HepG2 (cell line): ENCODE data around the gene CHCHD3. TPM values are rescaled to one million over a fixed set of nuclear protein-coding genes. Genes with fewer than 3 reads are reported as not detected.

Source experiments
- ATAC-seq: fragments of 200-7000 bp; cut with Tn5 transposase; 3 replicates; pipeline ENCODE4 v1.9.1; 2020; ENCODE audit warnings: mild to moderate bottlenecking, moderate library complexity
- BruUV-seq: library from RNA; stranded (reverse); fragments of 400-500 nt; replicated peaks from 2 replicates; lab custom pipeline; 2021; lab: Mats Ljungman, UMichigan
- CTCF ChIA-PET: fragments of 300-600 bp; formaldehyde crosslinking; extraction: SDS; loops from one replicate; lab custom pipeline; 2021; ENCODE audit warnings: low total read pairs, inconsistent platforms, low intra/inter-chr PET ratio; lab: Yijun Ruan, JAX
- POLR2A ChIA-PET: fragments of 350-600 bp; sonication (Branson Sonifier 250); formaldehyde crosslinking; loops from one replicate; lab custom pipeline; 2020; ENCODE audit warnings: antibody characterized with exemption, inconsistent platforms; lab: Yijun Ruan, JAX
- DNase-seq: peaks from one replicate; pipeline ENCODE4 v3.0.0-alpha.2; 2015; ENCODE audit warnings: low spot score
- FAIRE-seq: peaks from 3 replicates; lab custom pipeline; 2011; peaks lifted over from hg19 to GRCh38; lab: Jason Lieb, UNC
- H2AFZ ChIP-seq: one replicate; pipeline ENCODE4 v1.6.1; 2011; ENCODE audit warnings: low read length, inconsistent platforms
- H3K27ac ChIP-seq: fragments of 300-600 bp; 3 replicates; pipeline ENCODE4 v1.8.0; 2011; ENCODE audit warnings: mixed run types, mild to moderate bottlenecking, mixed read lengths, low read length, inconsistent platforms; ENCODE audit not compliant: insufficient read depth; ENCODE audit errors: extremely low read length
- H3K27me3 ChIP-seq, 2 experiments: fragments of 200-600 bp in 1 of 2; 2 replicates in 1 of 2; 3 replicates in 1 of 2; pipeline versions ENCODE4 v1.6.0 to v1.8.0; 2011; ENCODE audit warnings: low read length in 2 of 2, mild to moderate bottlenecking in 2 of 2, moderate library complexity in 2 of 2, inconsistent platforms in 1 of 2; ENCODE audit not compliant: insufficient read depth in 2 of 2, control insufficient read depth in 1 of 2
- H3K36me3 ChIP-seq, 2 experiments: fragments of 200-600 bp in 1 of 2; replicated peaks in 1 of 2; 2 replicates in 1 of 2; 3 replicates in 1 of 2; pipeline versions ENCODE4 v1.5.1 to v1.8.0; 2011; ENCODE audit warnings: low read length in 2 of 2, inconsistent platforms in 1 of 2; ENCODE audit not compliant: insufficient read depth in 2 of 2, control insufficient read depth in 1 of 2
- H3K4me1 ChIP-seq: 2 replicates; pipeline ENCODE4 v1.5.1; 2012; ENCODE audit warnings: low read length, inconsistent platforms; ENCODE audit not compliant: insufficient read depth
- H3K4me2 ChIP-seq: 2 replicates; pipeline ENCODE4 v1.6.0; 2011; ENCODE audit warnings: low read depth, low read length, inconsistent platforms
- H3K4me3 ChIP-seq, 3 experiments: fragments of 200-600 bp in 1 of 3; sonication (generic), shearing (Covaris generic) in 1 of 3; replicated peaks in 1 of 3; 2 replicates each; pipeline ENCODE4 v1.5.1; 2011 to 2016; ENCODE audit warnings: low read length in 3 of 3, inconsistent platforms in 2 of 3, low read depth in 2 of 3, mild to moderate bottlenecking in 2 of 3, control low read depth in 1 of 3, mixed read lengths in 1 of 3; ENCODE audit not compliant: insufficient read depth in 1 of 3
- H3K79me2 ChIP-seq: one replicate; pipeline ENCODE4 v1.6.1; 2011; ENCODE audit warnings: low read length, inconsistent platforms; ENCODE audit not compliant: insufficient read depth
- H3K9ac ChIP-seq: 2 replicates; pipeline ENCODE4 v1.6.0; 2011; ENCODE audit warnings: mild to moderate bottlenecking, low read depth, low read length, inconsistent platforms; ENCODE audit not compliant: insufficient read depth
- H3K9me3 ChIP-seq: 2 replicates; pipeline ENCODE4 v1.5.1; 2012; ENCODE audit warnings: mild to moderate bottlenecking, low read length
- H4K20me1 ChIP-seq: 2 replicates; pipeline ENCODE4 v1.6.0; 2011; ENCODE audit warnings: inconsistent platforms, mild to moderate bottlenecking, low read length, moderate library complexity; ENCODE audit not compliant: insufficient read depth
- BHLHE40 ChIP-seq: IDR thresholded peaks from 2 replicates; pipeline ENCODE4 v1.6.1; 2011; ENCODE audit warnings: low read length, improper control_type of control experiment
- DNMT1 ChIP-seq: sonication (generic); formaldehyde crosslinking; IDR thresholded peaks from 2 replicates; pipeline ENCODE4 v1.5.1; 2020; ENCODE audit warnings: mild to moderate bottlenecking, missing genetic modification reagents
- KDM6A ChIP-seq: IDR thresholded peaks from 2 replicates; pipeline ENCODE4 v1.6.1; 2016; ENCODE audit warnings: low read depth
- SATB2 ChIP-seq: sonication (generic); formaldehyde crosslinking; IDR thresholded peaks from 2 replicates; pipeline ENCODE4 v1.5.0; 2020; ENCODE audit warnings: missing genetic modification reagents
- ZBTB1 ChIP-seq: sonication (generic); formaldehyde crosslinking; IDR thresholded peaks from 2 replicates; pipeline ENCODE4 v1.4.0; 2020; ENCODE audit warnings: missing genetic modification reagents, borderline replicate concordance
- ZFP36 ChIP-seq: fragments of 150-350 bp; IDR thresholded peaks from 2 replicates; pipeline ENCODE4 v1.6.1; 2018; ENCODE audit warnings: borderline replicate concordance, low read length, low read depth; ENCODE audit not compliant: partially characterized antibody
- ZFP37 ChIP-seq: sonication (generic); formaldehyde crosslinking; IDR thresholded peaks from 2 replicates; pipeline ENCODE4 v1.4.0; 2020; ENCODE audit warnings: missing genetic modification reagents, borderline replicate concordance
- ZNF121 ChIP-seq: sonication (generic); formaldehyde crosslinking; IDR thresholded peaks from 2 replicates; pipeline ENCODE4 v1.5.0; 2020; ENCODE audit warnings: mild to moderate bottlenecking, missing genetic modification reagents
- ZNF232 ChIP-seq: sonication (generic); formaldehyde crosslinking; IDR thresholded peaks from 2 replicates; pipeline ENCODE4 v1.4.0; 2020; ENCODE audit warnings: missing genetic modification reagents, borderline replicate concordance
- ZNF335 ChIP-seq: sonication (generic); formaldehyde crosslinking; IDR thresholded peaks from 2 replicates; pipeline ENCODE4 v1.4.0; 2020; ENCODE audit warnings: missing genetic modification reagents
- ZNF749 ChIP-seq: sonication (generic); formaldehyde crosslinking; IDR thresholded peaks from 2 replicates; pipeline ENCODE4 v1.8.0; 2022; ENCODE audit warnings: mild to moderate bottlenecking, missing genetic modification reagents, moderate library complexity, borderline replicate concordance
- WGBS: methylation state at CpG from one replicate; pipeline ENCODE4 v1.1.6; 2017; ENCODE audit warnings: low lambda C conversion rate; 5-methylcytosine and 5-hydroxymethylcytosine counted together
- in situ Hi-C: cut with HindIII; loops from 2 replicates; pipeline ENCODE4 v1.10.0; 2017; ENCODE audit warnings: low pct_unique_long_range_greater_than_20kb; ENCODE audit not compliant: extremely low pct_ligation_motif_present
- intact Hi-C: fragments of 100-400 bp; cut with micrococcal nuclease; formaldehyde crosslinking; loops from one replicate; pipeline ENCODE4 v1.10.0; 2022; ENCODE audit not compliant: unreplicated experiment
- polyA plus RNA-seq, 8 experiments: library from polyadenylated mRNA; depleted of rRNA in 3 of 8; stranded (reverse) in 7 of 8; unstranded in 1 of 8; fragments of >200 nt; fragmentation: Illumina TruSeq in 4 of 8; extraction: Trizol in 4 of 8; gene quantifications; 2 replicates each; pipeline versions ENCODE4 v1.2.1 to v1.2.3, GENCODE V29; 2011 to 2016; ENCODE audit warnings: low read depth in 4 of 8, missing spikeins in 1 of 8, mixed read lengths in 1 of 8; ENCODE audit not compliant: insufficient read depth in 1 of 8
- total RNA-seq, 5 experiments: library from RNA; depleted of rRNA; stranded (reverse); fragments of >200 nt; fragmentation: Illumina TruSeq; extraction: Trizol; gene quantifications; 2 replicates each; pipeline ENCODE4 v1.2.3, GENCODE V29; 2016; ENCODE audit warnings: low read depth in 1 of 5
- TF ChIP-seq, protein P1 (sequence below): sonication (generic); formaldehyde crosslinking; IDR thresholded peaks from 2 replicates; pipeline ENCODE4 v1.4.0; 2020; ENCODE audit warnings: missing genetic modification reagents, low read depth, mild to moderate bottlenecking, borderline replicate concordance
- TF ChIP-seq, protein P2 (sequence below): sonication (generic); formaldehyde crosslinking; IDR thresholded peaks from 2 replicates; pipeline ENCODE4 v1.8.1; 2023; ENCODE audit warnings: mild to moderate bottlenecking, missing genetic modification reagents, borderline replicate concordance
- TF ChIP-seq, protein P3 (sequence below): sonication (generic); formaldehyde crosslinking; IDR thresholded peaks from one replicate; pipeline ENCODE4 v1.5.1; 2020; ENCODE audit warnings: mild to moderate bottlenecking, missing genetic modification reagents; ENCODE audit errors: not compliant biosample characterization

CHCHD3 gene
- total and polyA plus RNA-seq, 2 of the 13 experiments (the other 11 are each of a cell fraction or from before 2014, with no cell fraction given): 32.7 to 86.8 TPM

DNA sequence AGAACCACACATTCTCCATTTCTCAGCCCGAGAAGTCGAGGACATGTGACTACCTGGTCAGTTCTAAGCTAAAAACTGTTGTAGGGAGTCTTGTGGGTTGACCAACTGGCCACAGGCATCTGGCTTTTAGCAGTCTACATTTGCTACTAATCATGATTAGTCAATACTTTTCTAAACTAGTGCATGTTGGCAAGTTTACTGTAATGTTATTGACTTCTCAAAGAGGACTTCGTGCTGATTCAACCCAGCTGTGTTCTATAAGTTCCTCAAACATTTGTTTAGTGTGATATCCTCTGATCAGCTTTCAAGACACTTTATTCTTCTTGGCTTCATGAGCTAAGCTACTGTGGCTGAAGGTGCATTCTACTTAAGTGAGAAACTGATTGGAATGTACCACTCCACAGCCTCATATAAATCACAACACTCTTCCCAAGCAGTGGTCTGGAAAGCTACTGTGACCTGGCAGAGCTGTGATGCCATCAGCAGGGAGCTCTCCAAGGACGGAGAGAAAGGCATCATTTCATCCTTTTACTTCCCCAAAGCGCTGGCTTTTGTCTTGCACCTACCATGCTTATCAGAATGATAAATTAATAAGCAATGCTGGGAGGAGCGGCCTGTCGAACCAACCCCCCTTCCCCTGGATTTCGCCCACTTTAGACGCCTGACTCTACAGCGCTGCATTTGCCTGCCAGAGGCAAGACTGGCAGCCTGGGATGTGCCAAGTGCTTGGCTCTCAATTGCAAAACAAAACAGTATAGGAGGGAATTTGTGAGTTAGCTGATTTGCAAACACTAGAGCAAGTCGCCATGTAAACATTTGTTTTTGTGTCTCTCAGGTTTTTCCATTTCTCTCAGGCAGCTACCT, 298.9 kb downstream of the CHCHD3 start (continued):
- TF ChIP-seq DNMT1 (CRISPR knock-in tag) (no peak), ZNF749 (CRISPR knock-in tag) (no peak), ZNF232 (no peak)

DNA sequence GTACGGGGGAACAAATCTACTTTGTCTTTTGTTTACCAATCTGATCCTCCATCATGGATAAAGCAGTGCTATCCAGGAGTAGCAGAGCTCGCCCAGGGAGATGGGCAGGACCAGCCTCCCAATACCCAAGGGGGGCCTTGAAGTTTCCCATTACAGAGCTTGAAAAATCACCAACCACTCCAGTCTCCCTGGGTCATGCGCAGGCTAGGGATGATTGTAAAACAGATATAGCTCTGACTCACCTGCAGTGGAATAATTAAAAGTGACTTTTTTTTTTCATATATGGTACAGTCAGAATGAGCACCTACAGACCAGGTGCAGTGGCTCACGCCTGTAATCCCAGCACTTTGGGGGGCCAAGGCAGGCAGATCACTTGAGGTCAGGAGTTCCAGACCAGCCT, 301.1 kb downstream of the CHCHD3 start:
- H3K36me3 ChIP-seq: 0 out of 5 replicates have a peak, but pooled peaks cover 0 to 5% of the 10 kb centered on the region in 2 experiments
- no peaks in the 10 kb centered on the region for H3K27me3 ChIP-seq
- in situ Hi-C loops: no loop called here
- no peaks in the 10 kb centered on the region for H3K9me3 ChIP-seq
- intact Hi-C loops: no loop called here
- FAIRE-seq: no peak
- no peak for ATAC-seq
- POLR2A ChIA-PET: no interaction called here
- 100% methylated on average over 4 of the region's 4 CpGs for WGBS
- H2AFZ ChIP-seq: no peak overlapping the region
- no peaks in the 10 kb centered on the region for H3K79me2 ChIP-seq
- H3K9ac ChIP-seq: no peak overlapping the region
- no peaks in the 10 kb centered on the region for H3K4me1 ChIP-seq
- H3K27ac ChIP-seq: no peak overlapping the region
- DNase-seq: no peak
- no peak overlapping the region for H3K4me2 ChIP-seq
- CTCF ChIA-PET: no interaction called here
- BruUV-seq: no TSS peak
- H4K20me1 ChIP-seq: no peaks in the 10 kb centered on the region
- H3K4me3 ChIP-seq: no peak overlapping the region
- TF ChIP-seq KDM6A (CRISPR knock-in tag): no peak
- TF ChIP-seq ZFP37: no peak
- no peak for TF ChIP-seq BHLHE40
- TF ChIP-seq DNMT1 (CRISPR knock-in tag): no peak
- TF ChIP-seq, protein P1, sequence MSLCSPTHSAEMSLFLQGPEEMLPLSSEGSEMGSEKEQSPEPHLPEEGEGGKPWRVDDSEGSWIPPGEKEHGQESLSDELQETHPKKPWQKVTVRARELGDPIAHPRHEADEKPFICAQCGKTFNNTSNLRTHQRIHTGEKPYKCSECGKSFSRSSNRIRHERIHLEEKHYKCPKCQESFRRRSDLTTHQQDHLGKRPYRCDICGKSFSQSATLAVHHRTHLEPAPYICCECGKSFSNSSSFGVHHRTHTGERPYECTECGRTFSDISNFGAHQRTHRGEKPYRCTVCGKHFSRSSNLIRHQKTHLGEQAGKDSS (CRISPR knock-in tag): no peak
- TF ChIP-seq ZNF121 (CRISPR knock-in tag): no peak
- no peak for TF ChIP-seq ZNF335 (CRISPR knock-in tag)
- TF ChIP-seq, protein P2, sequence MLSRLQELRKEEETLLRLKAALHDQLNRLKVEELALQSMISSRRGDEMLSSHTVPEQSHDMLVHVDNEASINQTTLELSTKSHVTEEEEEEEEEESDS (CRISPR knock-in tag): no peak
- TF ChIP-seq ZFP36: no peak
- no peak for TF ChIP-seq SATB2
- TF ChIP-seq, protein P3, sequence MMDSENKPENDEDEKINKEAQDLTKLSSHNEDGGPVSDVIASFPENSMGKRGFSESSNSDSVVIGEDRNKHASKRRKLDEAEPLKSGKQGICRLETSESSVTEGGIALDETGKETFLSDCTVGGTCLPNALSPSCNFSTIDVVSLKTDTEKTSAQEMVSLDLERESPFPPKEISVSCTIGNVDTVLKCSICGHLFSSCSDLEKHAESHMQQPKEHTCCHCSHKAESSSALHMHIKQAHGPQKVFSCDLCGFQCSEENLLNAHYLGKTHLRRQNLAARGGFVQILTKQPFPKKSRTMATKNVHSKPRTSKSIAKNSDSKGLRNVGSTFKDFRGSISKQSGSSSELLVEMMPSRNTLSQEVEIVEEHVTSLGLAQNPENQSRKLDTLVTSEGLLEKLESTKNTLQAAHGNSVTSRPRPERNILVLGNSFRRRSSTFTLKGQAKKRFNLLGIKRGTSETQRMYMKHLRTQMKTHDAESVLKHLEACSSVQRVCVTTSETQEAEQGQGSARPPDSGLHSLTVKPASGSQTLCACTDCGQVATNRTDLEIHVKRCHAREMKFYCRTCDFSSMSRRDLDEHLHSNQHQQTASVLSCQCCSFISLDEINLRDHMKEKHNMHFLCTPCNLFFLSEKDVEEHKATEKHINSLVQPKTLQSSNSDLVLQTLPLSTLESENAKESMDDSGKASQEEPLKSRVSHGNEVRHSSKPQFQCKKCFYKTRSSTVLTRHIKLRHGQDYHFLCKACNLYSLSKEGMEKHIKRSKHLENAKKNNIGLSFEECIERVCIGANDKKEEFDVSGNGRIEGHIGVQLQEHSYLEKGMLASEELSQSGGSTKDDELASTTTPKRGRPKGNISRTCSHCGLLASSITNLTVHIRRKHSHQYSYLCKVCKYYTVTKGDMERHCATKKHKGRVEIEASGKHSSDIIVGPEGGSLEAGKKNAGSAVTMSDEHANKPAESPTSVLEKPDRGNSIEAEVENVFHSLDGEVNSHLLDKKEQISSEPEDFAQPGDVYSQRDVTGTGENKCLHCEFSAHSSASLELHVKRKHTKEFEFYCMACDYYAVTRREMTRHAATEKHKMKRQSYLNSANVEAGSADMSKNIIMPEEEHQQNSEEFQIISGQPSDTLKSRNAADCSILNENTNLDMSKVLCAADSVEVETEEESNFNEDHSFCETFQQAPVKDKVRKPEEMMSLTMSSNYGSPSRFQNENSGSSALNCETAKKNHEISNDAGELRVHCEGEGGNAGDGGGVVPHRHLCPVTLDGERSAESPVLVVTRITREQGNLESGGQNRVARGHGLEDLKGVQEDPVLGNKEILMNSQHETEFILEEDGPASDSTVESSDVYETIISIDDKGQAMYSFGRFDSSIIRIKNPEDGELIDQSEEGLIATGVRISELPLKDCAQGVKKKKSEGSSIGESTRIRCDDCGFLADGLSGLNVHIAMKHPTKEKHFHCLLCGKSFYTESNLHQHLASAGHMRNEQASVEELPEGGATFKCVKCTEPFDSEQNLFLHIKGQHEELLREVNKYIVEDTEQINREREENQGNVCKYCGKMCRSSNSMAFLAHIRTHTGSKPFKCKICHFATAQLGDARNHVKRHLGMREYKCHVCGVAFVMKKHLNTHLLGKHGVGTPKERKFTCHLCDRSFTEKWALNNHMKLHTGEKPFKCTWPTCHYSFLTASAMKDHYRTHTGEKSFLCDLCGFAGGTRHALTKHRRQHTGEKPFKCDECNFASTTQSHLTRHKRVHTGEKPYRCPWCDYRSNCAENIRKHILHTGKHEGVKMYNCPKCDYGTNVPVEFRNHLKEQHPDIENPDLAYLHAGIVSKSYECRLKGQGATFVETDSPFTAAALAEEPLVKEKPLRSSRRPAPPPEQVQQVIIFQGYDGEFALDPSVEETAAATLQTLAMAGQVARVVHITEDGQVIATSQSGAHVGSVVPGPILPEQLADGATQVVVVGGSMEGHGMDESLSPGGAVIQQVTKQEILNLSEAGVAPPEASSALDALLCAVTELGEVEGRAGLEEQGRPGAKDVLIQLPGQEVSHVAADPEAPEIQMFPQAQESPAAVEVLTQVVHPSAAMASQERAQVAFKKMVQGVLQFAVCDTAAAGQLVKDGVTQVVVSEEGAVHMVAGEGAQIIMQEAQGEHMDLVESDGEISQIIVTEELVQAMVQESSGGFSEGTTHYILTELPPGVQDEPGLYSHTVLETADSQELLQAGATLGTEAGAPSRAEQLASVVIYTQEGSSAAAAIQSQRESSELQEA (CRISPR knock-in tag): no peak
- TF ChIP-seq ZBTB1 (CRISPR knock-in tag): no peak
